H7 (cell line): ENCODE measurements around the gene CLDN3. TPM values are rescaled to one million over a fixed set of nuclear protein-coding genes. Genes with fewer than 3 reads are reported as not detected.

Experiments
- total RNA-seq: library from RNA; depleted of rRNA; stranded (reverse); fragments of >200 nt; shearing (Covaris generic); gene quantifications from 2 replicates; pipeline ENCODE4 v1.2.3, GENCODE V29; 2014; rRNA removed

The CLDN3 gene
- total RNA-seq, 1 experiment from 2014 or later, result 3.3 TPM

Other genes starting within 250 kb of the CLDN3 start
- gene BAZ1B, start 248.0 kb downstream of the CLDN3 start, total RNA-seq, result 44.6 and 57.9 TPM in 2 replicates
- gene BCL7B, start 212.6 kb downstream of the CLDN3 start, total RNA-seq, result 18.7 and 23.3 TPM in 2 replicates
- 34.5 and 52.3 TPM in 2 replicates for gene TBL2, start 191.7 kb downstream of the CLDN3 start, total RNA-seq
- gene MLXIPL, start 145.7 kb downstream of the CLDN3 start, total RNA-seq, result 0.63 and 0.73 TPM in 2 replicates
- gene VPS37D, start 102.4 kb downstream of the CLDN3 start, total RNA-seq, result 6.0 and 6.4 TPM in 2 replicates
- gene DNAJC30, start 86.8 kb downstream of the CLDN3 start, total RNA-seq, result 2.4 and 2.7 TPM in 2 replicates
- gene BUD23, start 86.7 kb downstream of the CLDN3 start, total RNA-seq, result 39.3 and 48.0 TPM in 2 replicates
- 16.8 and 19.4 TPM in 2 replicates for gene STX1A, start 50.6 kb downstream of the CLDN3 start, total RNA-seq
- gene ABHD11, start 31.5 kb downstream of the CLDN3 start, total RNA-seq, result 21.2 and 25.7 TPM in 2 replicates
- 2.0 and 2.1 TPM in 2 replicates for gene CLDN4, start 60.7 kb upstream of the CLDN3 start, total RNA-seq
- 1.9 and 7.4 TPM in 2 replicates for gene METTL27, start 72.2 kb upstream of the CLDN3 start, total RNA-seq
- gene TMEM270, start 90.9 kb upstream of the CLDN3 start, total RNA-seq, result not detected in 2 replicates